LNCAP (cell line): ENCODE results near the gene PRAC1.

ENCODE experiments used
- TF ChIP-seq, protein P1 (sequence below): fragments of 450-650 bp; IDR thresholded peaks from 2 replicates; pipeline ENCODE4 v1.5.1; 2017; ENCODE audit warnings: mild to moderate bottlenecking

PRAC1 gene

DNA sequence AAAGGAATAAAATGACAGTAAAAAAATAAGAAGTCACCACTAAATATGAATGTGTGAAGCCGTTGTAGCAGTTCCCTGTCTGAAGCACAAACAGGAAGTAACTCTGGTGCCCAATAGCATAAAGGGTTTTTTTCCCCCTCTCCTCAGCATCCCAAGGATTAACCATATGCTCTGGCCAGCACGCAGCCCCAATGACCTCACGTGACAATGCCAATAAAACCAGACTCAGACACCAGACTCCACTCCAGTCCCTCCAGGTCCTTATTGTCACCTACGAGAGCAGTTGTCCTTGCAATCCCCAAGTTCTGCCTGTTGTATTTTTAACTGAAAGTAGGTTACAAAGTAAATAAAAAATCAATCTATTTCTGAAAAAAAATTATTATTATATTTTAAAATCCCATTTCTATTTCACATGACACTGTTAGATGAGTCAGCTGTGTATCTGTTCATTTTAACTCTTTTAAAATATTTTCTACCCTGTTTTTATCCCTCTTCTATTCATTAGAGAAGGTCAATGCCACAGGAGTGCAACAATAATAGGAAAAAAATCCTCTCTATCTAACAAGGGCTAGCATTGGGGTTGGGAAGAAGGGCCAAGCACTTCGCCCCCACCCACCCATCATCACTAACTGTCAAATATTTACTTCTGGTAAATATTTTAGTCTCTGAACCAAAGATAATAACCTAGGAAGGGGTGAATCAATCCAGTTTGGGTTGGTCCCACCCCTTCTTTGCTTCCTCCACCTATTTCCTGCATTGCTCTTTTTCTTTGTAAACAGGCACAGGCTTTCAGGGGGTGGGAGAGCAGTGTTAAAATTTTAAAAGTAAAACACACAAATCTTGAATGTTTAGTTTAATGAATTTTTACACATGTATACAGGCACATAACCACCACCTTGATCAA is 6.6 kb downstream of the PRAC1 start:
- TF ChIP-seq, protein P1, sequence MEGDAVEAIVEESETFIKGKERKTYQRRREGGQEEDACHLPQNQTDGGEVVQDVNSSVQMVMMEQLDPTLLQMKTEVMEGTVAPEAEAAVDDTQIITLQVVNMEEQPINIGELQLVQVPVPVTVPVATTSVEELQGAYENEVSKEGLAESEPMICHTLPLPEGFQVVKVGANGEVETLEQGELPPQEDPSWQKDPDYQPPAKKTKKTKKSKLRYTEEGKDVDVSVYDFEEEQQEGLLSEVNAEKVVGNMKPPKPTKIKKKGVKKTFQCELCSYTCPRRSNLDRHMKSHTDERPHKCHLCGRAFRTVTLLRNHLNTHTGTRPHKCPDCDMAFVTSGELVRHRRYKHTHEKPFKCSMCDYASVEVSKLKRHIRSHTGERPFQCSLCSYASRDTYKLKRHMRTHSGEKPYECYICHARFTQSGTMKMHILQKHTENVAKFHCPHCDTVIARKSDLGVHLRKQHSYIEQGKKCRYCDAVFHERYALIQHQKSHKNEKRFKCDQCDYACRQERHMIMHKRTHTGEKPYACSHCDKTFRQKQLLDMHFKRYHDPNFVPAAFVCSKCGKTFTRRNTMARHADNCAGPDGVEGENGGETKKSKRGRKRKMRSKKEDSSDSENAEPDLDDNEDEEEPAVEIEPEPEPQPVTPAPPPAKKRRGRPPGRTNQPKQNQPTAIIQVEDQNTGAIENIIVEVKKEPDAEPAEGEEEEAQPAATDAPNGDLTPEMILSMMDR: no peak

DNA sequence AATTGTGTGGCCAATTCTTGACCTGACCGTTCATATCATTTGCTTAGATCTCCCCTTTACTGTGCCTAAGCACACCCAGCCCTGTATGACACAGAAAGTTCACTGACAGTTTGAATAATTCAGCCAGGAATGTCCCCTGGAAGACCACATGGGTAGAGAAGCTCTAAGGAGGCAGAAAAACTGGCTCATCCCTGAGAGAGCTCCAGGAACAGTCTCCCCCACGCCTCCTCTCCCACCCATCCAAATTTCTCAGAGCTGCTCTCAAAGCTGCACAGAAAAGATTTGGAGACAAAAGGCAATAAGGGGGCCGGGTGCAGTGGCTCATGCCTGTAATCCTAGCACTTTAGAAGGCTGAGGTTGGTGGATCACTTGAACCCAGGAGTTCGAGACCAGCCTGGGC is 11.2 kb downstream of the PRAC1 start:
- TF ChIP-seq, protein P1: no peak

DNA sequence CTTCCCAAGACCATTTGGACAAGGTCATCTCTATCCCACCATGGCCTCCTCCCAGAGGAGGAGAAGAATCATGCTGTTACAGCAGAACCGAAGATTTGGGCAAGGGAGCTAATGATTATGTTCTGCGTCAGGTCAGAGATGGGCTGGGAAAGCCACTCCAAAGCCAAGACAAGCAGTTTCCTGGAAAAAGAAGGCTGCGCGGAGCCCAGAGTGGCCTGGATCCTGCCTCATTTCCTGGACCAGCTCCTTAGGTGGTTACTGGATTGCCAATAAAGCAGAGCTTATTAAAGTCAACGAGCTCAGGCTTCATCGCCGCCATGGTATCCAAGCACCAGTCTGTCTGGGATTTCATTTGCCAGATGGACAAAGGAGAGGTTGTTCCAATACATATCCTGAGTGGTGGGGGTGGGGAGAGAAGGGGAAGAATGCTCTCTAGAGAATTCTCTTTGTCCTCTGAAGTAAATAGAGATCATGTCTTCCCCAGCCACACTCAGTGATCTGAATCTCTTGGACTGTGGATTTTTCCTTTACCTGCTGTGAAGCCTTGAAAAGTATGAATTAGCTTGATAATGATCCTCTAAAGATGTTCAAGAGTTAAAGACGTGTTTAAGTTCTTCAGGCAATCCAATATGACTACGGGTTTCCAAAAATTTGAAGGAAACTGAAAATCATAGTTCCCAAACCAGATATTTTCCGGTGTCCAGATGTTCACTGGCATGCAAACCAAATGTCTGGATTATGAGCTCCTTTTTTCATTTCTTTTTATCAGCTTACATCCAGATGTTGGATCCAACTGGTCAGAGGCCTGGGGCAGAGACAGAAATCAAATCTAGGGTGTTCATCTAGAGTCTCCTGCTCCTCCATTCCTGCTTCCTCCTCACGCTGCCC is 17.7 kb downstream of the PRAC1 start:
- TF ChIP-seq, protein P1: no peak

DNA sequence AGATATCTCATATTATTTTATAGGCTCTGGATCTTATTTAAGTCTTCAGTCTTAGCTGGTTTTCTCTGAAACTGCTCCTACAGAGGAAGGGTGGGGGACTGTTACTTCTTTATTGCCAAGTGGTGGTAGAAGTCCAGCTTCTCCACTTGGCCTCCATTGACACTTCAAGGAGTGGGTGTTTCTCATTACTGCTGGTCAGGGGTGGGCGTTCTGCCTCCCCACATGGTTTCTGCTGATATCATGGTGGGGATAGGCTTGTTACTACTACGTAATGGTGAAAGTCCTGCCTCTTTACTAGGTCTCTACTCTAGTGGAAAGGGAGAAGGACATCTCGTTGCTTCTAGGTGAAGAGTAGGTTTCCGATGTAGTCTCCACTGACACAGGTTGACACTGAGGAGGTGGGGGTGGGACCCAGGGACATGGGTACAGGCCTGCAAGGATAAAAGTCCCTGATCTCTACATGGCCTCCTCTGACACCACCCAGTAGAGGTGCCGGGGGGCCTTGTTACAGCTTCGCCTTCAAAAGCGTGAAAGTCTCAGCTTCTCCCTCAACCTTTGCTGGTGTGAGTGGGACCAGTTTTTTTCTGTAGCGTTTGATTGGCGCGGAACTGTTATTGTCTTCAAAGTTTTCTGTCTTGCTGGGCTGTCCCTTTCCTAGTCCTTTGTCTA is 20.3 kb downstream of the PRAC1 start:
- TF ChIP-seq, protein P1: no peak

DNA sequence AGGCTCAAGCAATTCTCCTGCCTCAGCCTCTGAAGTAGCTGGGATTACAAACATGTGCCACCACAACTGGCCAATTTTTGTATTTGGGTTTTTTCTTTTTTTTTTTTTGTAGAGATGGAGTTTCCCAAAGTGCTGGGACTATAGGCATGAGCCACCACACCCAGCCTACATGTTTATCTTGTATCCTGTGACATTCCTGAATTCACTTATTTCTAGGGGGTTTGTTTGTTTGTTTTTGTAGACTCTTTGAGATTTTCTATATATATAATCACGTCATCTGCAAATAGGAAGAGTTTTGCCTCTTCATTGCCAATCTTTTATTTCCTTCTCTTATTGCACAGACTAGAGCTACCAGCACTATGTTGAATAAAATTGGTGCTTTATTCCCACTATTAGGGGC is 29.1 kb downstream of the PRAC1 start:
- TF ChIP-seq, protein P1: no peak

DNA sequence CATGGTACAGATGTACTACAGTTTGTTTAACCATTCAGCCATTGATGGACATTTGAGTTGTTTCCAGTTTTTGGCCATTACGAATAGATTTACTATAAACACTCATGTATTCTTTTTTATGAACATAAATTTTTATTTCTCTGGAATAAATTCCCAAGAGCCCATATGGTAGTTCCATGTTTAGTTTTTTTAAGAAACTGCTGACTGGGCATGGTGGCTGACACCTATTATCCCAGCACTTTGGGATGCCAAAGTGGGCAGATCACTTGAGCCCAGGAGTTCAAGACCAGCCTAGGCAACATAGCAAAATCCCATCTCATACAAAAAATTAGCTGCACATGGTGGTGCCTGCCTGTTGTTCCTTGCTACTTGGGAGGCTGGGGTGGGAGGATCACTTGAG is 30.3 kb downstream of the PRAC1 start:
- TF ChIP-seq, protein P1: no peak

DNA sequence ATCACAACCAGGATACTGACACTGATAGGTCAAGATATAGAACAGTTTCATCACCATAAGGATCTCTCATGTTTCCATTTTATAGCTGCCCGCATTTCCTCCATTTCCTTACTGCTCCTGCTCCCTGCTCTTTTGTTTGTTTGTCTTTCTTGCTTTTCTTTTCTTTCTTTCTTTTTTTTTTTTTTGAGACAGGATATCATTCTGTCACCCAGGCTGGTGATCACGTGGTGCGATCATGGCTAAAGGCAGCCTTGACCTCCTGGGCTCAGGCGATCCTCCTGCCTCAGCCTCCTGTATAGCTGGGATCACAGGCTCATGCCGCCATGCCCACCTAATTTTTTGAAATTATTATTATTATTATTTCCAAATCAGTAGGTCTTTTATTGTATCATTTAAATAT is 31.7 kb downstream of the PRAC1 start:
- TF ChIP-seq, protein P1: no peak
